Naive thymus-derived CD8-positive, alpha-beta T cell (primary cell): ENCODE data around the gene BAZ2A. TPM values are rescaled to one million over a fixed set of nuclear protein-coding genes. Genes with fewer than 3 reads are reported as not detected.

Experiments used
- ATAC-seq, 2 donors: fragments of 150-1000 bp; cut with Tn5 transposase in 1 of 2; sonication (Bioruptor Pico), chemical (Tn5 transposase) in 1 of 2; 1 replicate in 1 of 2; 2 replicates in 1 of 2; pipeline ENCODE4 v1.10.0; 2021; ENCODE audit warnings: mild to moderate bottlenecking in 2 of 2, moderate library complexity in 2 of 2
- POLR2A ChIA-PET: fragments of 350-600 bp; sonication (Branson Sonifier 250); formaldehyde crosslinking; loops from one replicate; lab custom pipeline; 2021; ENCODE audit warnings: antibody characterized with exemption; lab: Charles Lee
- DNase-seq, 10 donors: peaks; one replicate each; pipeline versions ENCODE4 v3.0.0 to v3.0.0-alpha.2; 2020 to 2022
- H3K27ac Mint-ChIP-seq, 10 donors: one replicate each; pipeline ENCODE4 v1.8.0; 2020 to 2022; ENCODE audit warnings: mild to moderate bottlenecking in 10 of 10, mixed read lengths in 10 of 10, moderate library complexity in 4 of 10, inconsistent platforms in 1 of 10
- H3K27me3 Mint-ChIP-seq, 5 donors: one replicate each; pipeline ENCODE4 v1.8.0; 2021 to 2022; ENCODE audit warnings: mixed read lengths in 5 of 5
- H3K36me3 Mint-ChIP-seq, 3 donors: one replicate each; pipeline ENCODE4 v1.8.0; 2020 to 2022; ENCODE audit warnings: mixed read lengths in 3 of 3, mild to moderate bottlenecking in 2 of 3, inconsistent platforms in 1 of 3
- H3K4me1 Mint-ChIP-seq, 4 donors: one replicate each; pipeline ENCODE4 v1.8.0; 2021 to 2022; ENCODE audit warnings: mixed read lengths in 4 of 4
- H3K4me3 Mint-ChIP-seq, 10 donors: one replicate each; pipeline ENCODE4 v1.8.0; 2020 to 2022; ENCODE audit warnings: mild to moderate bottlenecking in 10 of 10, mixed read lengths in 10 of 10, moderate library complexity in 6 of 10, inconsistent platforms in 1 of 10
- H3K9me3 Mint-ChIP-seq, 9 donors: one replicate each; pipeline ENCODE4 v1.8.0; 2020 to 2022; ENCODE audit warnings: mixed read lengths in 9 of 9, mild to moderate bottlenecking in 3 of 9, inconsistent platforms in 1 of 9, moderate library complexity in 1 of 9
- polyA plus RNA-seq, 3 donors: library from polyadenylated mRNA; unstranded; fragments of 300-500 nt; fragmentation: Illumina TruSeq; gene quantifications; one replicate each; pipeline ENCODE4 v1.2.3, GENCODE V29; 2021
- total RNA-seq, 8 experiments: library from RNA in 2 of 8; stranded (reverse) in 2 of 8; gene quantifications; one replicate each; pipeline ENCODE4 v1.2.3 and lab custom pipeline; 2021 to 2026

BAZ2A gene
- total and polyA plus RNA-seq, 5 experiments from 2014 or later, result 14.3 to 202 (median 29.5) TPM

DNA sequence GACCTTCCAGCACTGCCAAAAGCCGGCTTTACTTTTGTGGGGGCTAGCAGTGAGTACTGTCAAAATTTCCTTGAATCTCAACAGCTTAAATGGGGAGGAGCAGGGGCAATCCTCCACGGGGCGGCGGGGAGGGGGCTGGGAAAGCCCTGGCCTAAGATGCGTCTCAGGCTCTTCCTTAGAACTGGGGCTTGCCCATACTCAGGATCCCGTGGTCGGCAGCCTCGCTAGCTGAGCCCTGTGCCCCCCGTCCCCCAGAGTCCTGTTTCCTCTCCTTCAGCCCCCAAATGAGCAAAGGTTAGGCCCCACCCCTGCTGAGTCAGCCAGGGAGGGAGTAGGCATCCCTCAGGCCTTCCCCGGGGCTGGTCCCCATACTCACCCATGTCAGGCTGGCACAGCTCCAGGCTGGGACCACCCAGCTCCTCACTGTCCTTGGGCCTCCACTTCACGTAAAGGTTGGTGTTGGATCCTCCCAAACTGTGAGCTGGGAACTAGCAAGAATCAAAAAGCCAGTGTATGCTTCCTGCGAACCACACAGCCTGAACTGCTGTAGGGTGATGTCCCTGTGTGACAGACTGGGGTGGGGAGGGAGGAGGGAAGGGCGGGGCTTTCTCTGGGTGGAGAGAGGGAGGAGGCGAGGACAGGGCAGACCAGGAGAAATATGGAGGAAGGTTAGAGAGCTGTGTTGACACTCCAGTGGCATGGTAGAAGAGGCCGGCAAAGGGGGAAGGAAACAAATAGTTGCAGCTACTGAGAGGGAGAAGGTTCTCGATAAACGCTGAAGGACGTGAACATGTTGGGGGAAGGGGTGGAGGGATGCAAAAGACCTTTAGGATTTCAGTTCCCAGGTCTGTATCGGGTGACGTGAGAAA, 5.9 kb upstream of the BAZ2A start:
- POLR2A ChIA-PET, result interaction anchor here (0.5 to 11.5 kb wide), 19 partner anchors 10 to 593 kb away, joined by 3 to 218 read pairs (median 4); partner anchors contain the start of genes ATP5F1B, CNPY2, NACA and PRIM1
- ATAC-seq, result peak; percentile 65 to 66
- Mint-ChIP-seq H3K4me1 (peaks cover 39 to 70% (median 62%) of the 10 kb centered on the region in 4 donors), H3K36me3 (peaks cover 0 to 39% (median 8%) of the 10 kb centered on the region in 3 donors), H3K4me3 (peak overlapping the region; percentile 84 to 99 (median 96)), H3K9me3 (no peaks in the 10 kb centered on the region), H3K27ac (peak overlapping the region; percentile 90 to 100 (median 98)), H3K27me3 (no peaks in the 10 kb centered on the region)
- DNase-seq, result peak; percentile 55 to 87 (median 72)

DNA sequence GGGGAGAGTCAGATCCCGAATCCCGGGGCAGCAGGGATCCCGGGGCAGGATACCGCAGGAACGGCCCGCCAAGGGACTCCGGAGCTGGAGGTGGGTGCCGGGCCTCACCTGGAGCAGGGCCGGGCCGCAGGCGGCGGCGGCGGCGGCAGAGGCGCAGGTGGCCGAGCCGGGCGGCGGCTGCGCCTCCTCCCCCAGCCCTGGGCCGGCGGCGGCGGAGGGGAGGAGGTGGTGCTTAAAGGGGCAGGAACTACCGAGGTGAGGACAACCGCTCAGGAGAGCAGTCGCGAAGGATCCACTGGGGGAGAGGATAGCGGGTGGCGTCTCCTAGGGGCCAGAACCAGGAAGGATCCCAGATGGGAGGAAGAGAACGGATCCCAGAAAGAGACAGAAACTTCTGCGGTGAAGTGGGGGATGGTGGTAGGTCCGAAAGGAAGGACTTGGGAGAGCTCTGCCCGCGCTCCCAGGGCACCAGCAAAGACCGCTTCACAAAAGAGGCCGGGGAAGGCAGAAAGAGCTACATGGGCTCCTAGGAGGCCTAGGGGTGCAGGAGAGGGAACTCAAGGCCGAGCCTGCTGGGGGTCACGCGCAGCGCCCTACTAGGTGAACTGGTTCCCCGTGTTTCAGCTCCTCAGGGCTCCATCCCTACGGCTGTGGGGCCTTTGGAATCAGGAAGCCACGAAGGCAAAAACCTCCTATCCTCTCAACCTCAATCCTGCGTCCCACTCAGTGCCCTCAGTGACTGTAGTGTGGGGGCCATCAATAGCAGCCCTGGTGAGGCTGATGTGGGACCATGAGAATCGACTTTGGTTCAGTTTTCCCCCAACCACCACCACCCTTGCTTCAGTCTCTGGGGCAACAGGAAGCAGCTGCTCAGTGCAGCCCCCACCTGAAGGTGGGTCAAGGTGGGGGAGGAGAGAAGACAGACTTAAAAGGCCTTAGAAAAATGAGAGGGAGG, 5.0 kb upstream of the BAZ2A start:
- POLR2A ChIA-PET, result interaction anchor here (0.5 to 11.5 kb wide), 14 partner anchors 9 to 805 kb away, joined by 3 to 218 read pairs (median 5); partner anchors contain the start of genes ATP5F1B, NACA, PRIM1 and PTGES3
- no peaks in the 10 kb centered on the region for H3K27me3 Mint-ChIP-seq
- H3K4me1 Mint-ChIP-seq, result peaks cover 37 to 79% (median 69%) of the 10 kb centered on the region in 4 donors
- H3K4me3 Mint-ChIP-seq, result peak overlapping the region; percentile 84 to 99 (median 96)
- no peaks in the 10 kb centered on the region for H3K9me3 Mint-ChIP-seq
- H3K36me3 Mint-ChIP-seq, result peaks cover 0 to 31% (median 8%) of the 10 kb centered on the region in 3 donors
- DNase-seq (peak; percentile 35 to 75 (median 51)), ATAC-seq (peak; percentile 16 to 43)
- peak overlapping the region; percentile 86 to 100 (median 98) for H3K27ac Mint-ChIP-seq

DNA sequence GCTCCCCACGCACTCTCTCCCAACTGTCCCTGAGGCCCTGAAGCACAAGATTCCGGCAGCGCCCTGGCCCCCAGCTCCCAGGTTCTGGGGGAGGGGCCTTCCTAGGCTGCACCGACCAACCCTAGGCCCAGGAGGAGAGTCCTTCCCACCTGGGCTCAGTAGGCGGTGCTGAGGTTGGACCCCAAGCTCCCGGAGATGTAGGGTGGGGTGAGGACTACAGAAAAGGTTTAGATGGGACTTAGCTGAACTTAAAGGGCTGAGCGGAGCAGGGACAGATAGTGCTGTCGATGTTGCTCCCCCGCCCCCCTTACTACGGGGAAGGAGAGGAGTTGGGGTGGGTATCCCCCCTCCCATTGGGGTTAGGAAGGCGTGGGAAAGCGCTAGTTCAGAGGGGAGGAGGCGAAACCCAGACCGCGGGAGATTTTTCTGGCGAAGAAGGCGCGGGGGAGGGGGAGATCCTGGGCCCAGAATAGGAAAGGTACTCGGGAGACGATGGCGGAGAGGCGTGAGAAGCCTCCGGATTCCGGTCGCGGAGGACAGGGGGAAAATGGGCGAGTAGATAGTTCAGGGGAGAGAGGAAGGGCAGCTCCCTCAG, 4.2 kb upstream of the BAZ2A start:
- no peaks in the 10 kb centered on the region for H3K9me3 Mint-ChIP-seq
- DNase-seq (peak in 7 of 10 donors; percentile 11 to 65 (median 32)), ATAC-seq (no peak)
- H3K4me1 Mint-ChIP-seq, result peaks cover 37 to 75% (median 68%) of the 10 kb centered on the region in 4 donors
- POLR2A ChIA-PET, result interaction anchor here (0.5 to 11.5 kb wide), 8 partner anchors 8 to 804 kb away, joined by 3 to 218 read pairs (median 6); partner anchors contain the start of genes ATP5F1B, PTGES3 and RBMS2
- H3K4me3 Mint-ChIP-seq, result peak overlapping the region; percentile 84 to 99 (median 94)
- peak overlapping the region; percentile 77 to 97 (median 94) for H3K27ac Mint-ChIP-seq
- peaks cover 0 to 23% (median 4%) of the 10 kb centered on the region in 3 donors for H3K36me3 Mint-ChIP-seq
- H3K27me3 Mint-ChIP-seq, result no peaks in the 10 kb centered on the region

DNA sequence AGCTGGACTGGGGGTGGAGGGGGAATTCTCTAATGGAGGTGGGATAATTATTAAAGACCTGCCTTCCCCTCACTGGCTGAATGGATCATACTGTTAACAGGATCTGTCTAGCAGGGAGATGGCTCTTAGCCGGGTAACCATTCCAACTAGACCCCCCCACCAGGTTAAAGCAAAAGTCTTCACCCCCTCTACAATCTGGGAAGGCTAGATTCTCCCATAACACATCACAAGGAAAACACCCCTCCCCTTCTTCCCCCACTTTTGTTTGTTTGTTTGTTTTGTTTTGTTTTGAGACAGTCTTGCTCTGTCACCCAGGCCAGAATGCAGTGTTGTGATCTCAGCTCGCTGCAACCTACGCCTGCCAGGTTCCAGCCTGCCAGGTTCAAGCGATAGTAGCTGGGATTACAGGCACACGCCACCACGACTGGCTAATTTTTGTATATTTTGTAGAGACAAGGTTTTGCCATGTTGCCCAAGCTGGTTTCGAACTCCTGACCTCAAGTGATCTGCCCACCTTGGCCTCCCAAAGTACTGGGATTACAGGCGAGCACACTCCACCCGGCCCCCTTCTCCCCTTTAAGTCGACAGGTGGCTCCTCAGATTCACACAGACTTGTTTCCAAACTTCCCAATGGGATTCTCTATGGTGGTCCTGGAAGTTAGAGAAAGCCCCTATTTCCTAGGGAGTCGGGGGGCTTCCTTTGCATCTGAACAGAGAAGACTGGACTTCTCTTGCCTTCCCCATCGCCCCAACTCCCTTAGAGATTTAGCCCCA, 3.5 kb upstream of the BAZ2A start:
- DNase-seq (no peak), ATAC-seq (no peak)
- Mint-ChIP-seq H3K4me3 (peak overlapping the region; percentile 84 to 99 (median 94)), H3K27me3 (no peaks in the 10 kb centered on the region), H3K36me3 (peaks cover 0 to 18% (median 3%) of the 10 kb centered on the region in 3 donors), H3K4me1 (peaks cover 38 to 77% (median 69%) of the 10 kb centered on the region in 4 donors), H3K9me3 (no peaks in the 10 kb centered on the region), H3K27ac (peak overlapping the region; percentile 66 to 97 (median 94))
- POLR2A ChIA-PET, result interaction anchor here (0.8 to 11.5 kb wide), 6 partner anchors 7 to 804 kb away, joined by 3 to 218 read pairs (median 30); partner anchors contain the start of genes ATP5F1B, PTGES3 and RBMS2

DNA sequence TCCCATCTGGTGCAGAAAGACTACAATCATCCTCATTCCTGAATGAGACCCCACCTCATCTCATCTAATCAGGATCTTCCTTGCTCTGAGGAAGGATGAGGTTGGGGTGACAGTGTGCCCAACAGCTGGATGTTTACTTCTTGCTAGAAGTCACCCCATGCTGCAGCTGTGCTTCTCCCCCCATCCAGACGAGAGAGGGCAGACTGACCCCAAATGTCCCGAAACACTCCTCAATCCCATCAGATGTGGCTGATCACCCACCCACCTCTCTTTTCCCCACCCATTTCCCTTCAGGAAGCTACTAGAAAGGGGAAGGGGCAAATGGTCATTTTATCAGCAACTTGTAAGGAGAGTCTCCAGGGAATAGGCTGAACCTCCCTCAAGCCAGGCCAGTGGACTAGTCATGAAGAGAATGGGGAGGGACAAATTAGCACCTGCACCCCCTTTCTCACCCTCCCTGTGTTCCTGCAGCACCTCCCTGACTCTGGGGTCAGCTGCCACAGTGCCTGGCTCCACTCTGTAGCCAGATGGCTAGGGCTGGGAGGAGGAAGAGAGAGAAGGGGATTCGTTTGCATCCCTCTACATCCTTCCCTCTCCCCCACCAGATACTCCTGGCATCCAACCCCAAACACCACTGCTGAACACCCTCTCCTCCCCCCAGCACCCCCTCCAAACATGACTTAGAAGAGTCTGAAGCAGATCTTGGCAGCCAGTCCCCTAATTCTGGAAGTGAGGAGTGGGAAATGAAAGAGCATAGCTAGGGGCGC, 2.8 kb upstream of the BAZ2A start:
- H3K4me1 Mint-ChIP-seq, result peaks cover 44 to 84% (median 76%) of the 10 kb centered on the region in 4 donors
- H3K36me3 Mint-ChIP-seq, result peaks cover 0 to 15% (median 5%) of the 10 kb centered on the region in 3 donors
- H3K9me3 Mint-ChIP-seq, result no peaks in the 10 kb centered on the region
- ATAC-seq, result no peak
- peak overlapping the region in 9 of 10 donors; percentile 66 to 96 (median 90) for H3K27ac Mint-ChIP-seq
- H3K27me3 Mint-ChIP-seq, result no peaks in the 10 kb centered on the region
- POLR2A ChIA-PET, result interaction anchor here (0.5 to 11.5 kb wide), 4 partner anchors 13 to 118 kb away, joined by 3 to 218 read pairs (median 39); partner anchors contain the start of genes ATP5F1B, NACA and PTGES3
- peak overlapping the region; percentile 84 to 99 (median 94) for H3K4me3 Mint-ChIP-seq
- no peak for DNase-seq

DNA sequence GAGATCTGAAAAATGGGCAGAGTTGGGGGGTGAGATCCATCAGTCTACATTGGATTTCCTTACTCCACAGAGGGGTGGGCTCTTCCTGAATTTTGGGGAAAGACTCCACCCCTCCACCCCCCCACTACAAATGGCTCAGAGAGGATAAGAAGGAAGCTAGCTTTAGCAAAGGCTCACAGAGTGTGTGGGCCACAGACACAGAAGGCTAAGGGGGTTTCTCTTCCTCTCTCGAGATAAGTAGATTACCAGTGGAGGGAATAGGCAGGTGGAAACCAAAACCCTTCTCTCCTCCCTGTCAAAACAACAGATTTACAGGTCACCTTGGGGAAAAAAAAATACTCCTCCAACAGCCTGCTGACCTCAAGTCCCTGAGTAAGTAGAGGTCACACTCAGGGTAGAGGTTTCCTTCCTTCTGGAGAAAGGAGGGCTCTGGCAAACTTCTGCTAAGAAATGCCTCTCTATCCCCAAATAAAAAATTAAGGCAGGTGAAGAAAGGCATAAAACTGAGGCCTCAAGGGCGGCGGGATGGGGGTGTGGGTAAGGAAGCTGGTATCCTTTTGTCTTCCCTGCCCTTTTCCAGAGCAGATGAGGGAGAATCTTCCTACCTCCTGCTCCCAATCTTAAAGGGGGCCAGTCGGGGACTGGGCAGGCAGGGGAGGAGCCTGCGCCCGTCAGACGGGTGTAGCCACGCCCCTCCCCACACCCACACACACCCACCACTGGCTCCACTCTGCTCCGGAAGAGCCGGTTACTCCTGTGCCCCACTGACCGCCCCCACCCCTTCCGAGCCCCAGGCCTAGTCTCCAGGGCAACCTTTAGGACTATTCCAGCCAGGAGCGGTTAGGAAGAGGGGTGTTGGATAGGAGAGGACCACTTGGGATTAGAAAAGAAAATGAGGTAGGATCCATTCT, 1.9 kb upstream of the BAZ2A start:
- POLR2A ChIA-PET, result interaction anchor here (0.5 to 11.5 kb wide), 8 partner anchors 14 to 481 kb away, joined by 3 to 218 read pairs (median 4); partner anchors contain the start of genes ATP5F1B, NACA and PTGES3
- Mint-ChIP-seq H3K9me3 (no peaks in the 10 kb centered on the region), H3K4me3 (peak overlapping the region; percentile 45 to 99 (median 94)), H3K4me1 (peaks cover 42 to 85% (median 77%) of the 10 kb centered on the region in 4 donors), H3K36me3 (peaks cover 0 to 10% (median 5%) of the 10 kb centered on the region in 3 donors), H3K27me3 (no peaks in the 10 kb centered on the region), H3K27ac (peak overlapping the region in 9 of 10 donors; percentile 70 to 97 (median 90))
- ATAC-seq, result no peak
- peak in 8 of 10 donors; percentile 28 to 69 (median 40) for DNase-seq

DNA sequence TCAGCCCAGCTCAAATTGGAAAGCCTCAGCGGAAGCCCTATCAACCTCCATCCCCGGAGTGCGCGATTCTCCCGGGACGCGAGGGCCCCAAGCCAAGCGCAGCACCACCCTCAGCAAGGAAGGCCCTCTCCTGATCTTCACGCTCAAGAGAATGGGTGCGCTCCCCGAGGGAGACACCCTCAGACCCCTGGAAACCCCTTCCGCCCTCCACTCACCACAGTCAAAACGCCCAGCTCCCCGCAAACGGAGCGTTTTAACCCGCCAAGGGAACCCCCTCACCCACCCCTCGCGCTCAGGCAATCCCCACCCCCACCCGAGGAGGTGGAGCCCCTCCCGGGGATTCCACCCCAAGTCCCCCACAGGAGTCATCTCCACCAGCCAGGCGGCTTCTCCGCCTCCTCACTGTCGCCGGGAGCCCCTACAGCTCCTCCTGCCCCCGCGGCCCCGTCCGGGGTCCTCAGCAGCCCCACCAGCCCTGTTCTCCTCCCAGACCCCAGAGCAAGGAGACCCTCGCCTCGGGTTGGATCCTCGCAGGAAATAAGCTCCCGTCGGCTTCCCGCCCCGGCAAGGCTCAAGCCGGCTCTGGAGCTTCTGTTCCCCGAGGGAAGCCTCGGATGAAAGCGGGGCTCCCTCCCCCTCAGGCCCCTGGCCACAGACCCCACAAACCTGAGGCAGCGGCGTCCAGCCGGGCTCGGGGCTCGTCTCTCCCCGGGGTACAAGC, 507 bp downstream of the BAZ2A start:
- Mint-ChIP-seq H3K4me3 (peak overlapping the region; percentile 83 to 99 (median 93)), H3K4me1 (peaks cover 33 to 81% (median 76%) of the 10 kb centered on the region in 4 donors), H3K27me3 (no peaks in the 10 kb centered on the region), H3K27ac (peak overlapping the region; percentile 89 to 97 (median 95)), H3K9me3 (no peaks in the 10 kb centered on the region), H3K36me3 (peaks cover 0 to 27% (median 9%) of the 10 kb centered on the region in 3 donors)
- ATAC-seq (peak; percentile 25 to 28), DNase-seq (peak in 9 of 10 donors; percentile 38 to 68 (median 46))
- POLR2A ChIA-PET, result interaction anchor here (0.6 to 11.5 kb wide), 34 partner anchors 7 to 1114 kb away, joined by 3 to 218 read pairs (median 4); partner anchors contain the start of genes ATP5F1B, CNPY2, GLS2 and NACA

DNA sequence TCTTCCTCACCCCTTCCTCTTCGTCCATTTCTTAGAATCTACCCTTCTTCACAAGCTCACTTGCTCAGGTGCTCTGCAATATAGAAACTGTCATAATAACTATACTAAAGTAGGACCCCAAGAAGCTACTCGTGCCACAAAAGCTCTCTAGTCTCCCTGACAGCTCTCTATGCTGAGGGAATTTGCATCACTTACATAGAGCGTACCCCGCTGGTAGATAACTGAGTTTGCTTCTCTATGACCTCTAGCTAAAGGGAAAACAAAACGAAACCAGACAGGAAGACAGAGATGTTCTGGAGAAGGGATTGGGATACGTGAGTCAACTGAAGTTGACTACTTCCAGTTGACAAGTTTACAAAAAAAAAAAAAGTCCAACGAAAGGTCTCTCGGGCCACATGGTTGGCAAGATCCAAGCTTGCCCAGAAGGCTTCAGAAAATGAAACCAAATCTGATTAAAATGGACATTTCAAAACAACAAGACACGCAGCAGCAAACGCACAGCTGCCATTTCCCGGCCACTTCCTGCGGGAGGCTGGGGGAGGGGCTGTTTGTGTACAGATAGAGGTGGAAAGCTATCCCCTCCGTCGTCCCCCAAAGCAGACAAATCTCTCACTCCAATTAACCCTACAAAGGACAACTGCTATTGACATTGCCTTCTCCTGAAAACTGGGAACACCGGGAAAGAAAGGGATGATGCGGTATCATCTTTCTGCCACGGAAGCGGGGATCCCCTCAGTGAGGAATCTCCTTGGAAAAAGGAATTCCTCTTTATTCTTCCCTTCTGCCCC, 1.3 kb downstream of the BAZ2A start:
- POLR2A ChIA-PET, result interaction anchor here (0.5 to 11.5 kb wide), 40 partner anchors 8 to 1115 kb away, joined by 3 to 218 read pairs (median 4); partner anchors contain the start of genes ATP5F1B, CNPY2, GLS2 and NACA
- Mint-ChIP-seq H3K4me1 (peaks cover 32 to 81% (median 76%) of the 10 kb centered on the region in 4 donors), H3K4me3 (peak overlapping the region; percentile 83 to 99 (median 93)), H3K9me3 (no peaks in the 10 kb centered on the region), H3K27ac (peak overlapping the region; percentile 89 to 97 (median 95)), H3K27me3 (no peaks in the 10 kb centered on the region), H3K36me3 (peaks cover 0 to 33% (median 9%) of the 10 kb centered on the region in 3 donors)
- DNase-seq, result peak; percentile 50 to 85 (median 71)
- ATAC-seq, result peak; percentile 35 to 65
